Activated naive CD4-positive, alpha-beta T cell treated with anti-CD3 and anti-CD28 coated beads, Interleukin-2, amount 10 ng/mL, durations not matched to agents 7 days and 5 days (primary cell): ENCODE data around the gene NTNG1.
A peak's percentile ranks its signal among the peaks of the same experiment; 100 is the strongest.
"Not testable (repeated sequence)": the region's sequence is repeated elsewhere in the genome, so short reads cannot be mapped to it uniquely, and the experiment has no call there.

Experiments
- CTCF ChIA-PET: fragments of 350-600 bp; sonication (Branson Sonifier 250); formaldehyde crosslinking; loops from one replicate; lab custom pipeline; 2021; ENCODE audit warnings: antibody characterized with exemption; lab: Charles Lee
- DNase-seq: peaks from one replicate; pipeline ENCODE4 v3.0.0-alpha.2; 2020
- H3K27ac Mint-ChIP-seq: one replicate; pipeline ENCODE4 v1.8.0; 2021; ENCODE audit warnings: mild to moderate bottlenecking, moderate library complexity, mixed read lengths
- H3K27me3 Mint-ChIP-seq: one replicate; pipeline ENCODE4 v1.8.0; 2021; ENCODE audit warnings: mild to moderate bottlenecking, mixed read lengths
- H3K36me3 Mint-ChIP-seq: one replicate; pipeline ENCODE4 v1.8.0; 2021; ENCODE audit warnings: mixed read lengths
- H3K4me1 Mint-ChIP-seq: one replicate; pipeline ENCODE4 v1.8.0; 2021; ENCODE audit warnings: mixed read lengths
- H3K4me3 Mint-ChIP-seq: one replicate; pipeline ENCODE4 v1.8.0; 2021; ENCODE audit warnings: mild to moderate bottlenecking, moderate library complexity, mixed read lengths
- H3K9me3 Mint-ChIP-seq: one replicate; pipeline ENCODE4 v1.8.0; 2021; ENCODE audit warnings: mixed read lengths

The NTNG1 gene

GRCh38 chr1:107196973-107197562 lies 56.2 kb downstream of the NTNG1 start:
- Mint-ChIP-seq H3K4me1 (no peaks in the 10 kb centered on the region), H3K4me3 (no peak overlapping the region), H3K9me3 (no peaks in the 10 kb centered on the region), H3K27me3 (no peaks in the 10 kb centered on the region), H3K36me3 (no peaks in the 10 kb centered on the region), H3K27ac (no peak overlapping the region)
- CTCF ChIA-PET = interaction anchor here (1.2 kb wide), 1 partner anchor 11 kb away, joined by 4 read pairs; no protein-coding TSS in a partner anchor
- DNase-seq = peak; percentile 31

GRCh38 chr1:107198561-107198960 lies 57.7 kb downstream of the NTNG1 start:
- no peaks in the 10 kb centered on the region for H3K4me1 Mint-ChIP-seq
- no peak overlapping the region for H3K4me3 Mint-ChIP-seq
- H3K27ac Mint-ChIP-seq = no peak overlapping the region
- H3K36me3 Mint-ChIP-seq = no peaks in the 10 kb centered on the region
- no peak for DNase-seq
- CTCF ChIA-PET = no interaction called here
- H3K9me3 Mint-ChIP-seq = no peaks in the 10 kb centered on the region
- no peaks in the 10 kb centered on the region for H3K27me3 Mint-ChIP-seq

- H3K27me3 Mint-ChIP-seq = no peaks in the 10 kb centered on the region
- no peaks in the 10 kb centered on the region for H3K36me3 Mint-ChIP-seq
- H3K4me1 Mint-ChIP-seq = no peaks in the 10 kb centered on the region
- no peaks in the 10 kb centered on the region for H3K9me3 Mint-ChIP-seq
- CTCF ChIA-PET = no interaction called here
- no peak for DNase-seq
- H3K4me3 Mint-ChIP-seq = no peak overlapping the region
- H3K27ac Mint-ChIP-seq = no peak overlapping the region
Measured at GRCh38 chr1:107200631-107201030, 59.8 kb downstream of the NTNG1 start.

- no peaks in the 10 kb centered on the region for H3K27me3 Mint-ChIP-seq
- no peak overlapping the region for H3K4me3 Mint-ChIP-seq
- H3K36me3 Mint-ChIP-seq = no peaks in the 10 kb centered on the region
- no peaks in the 10 kb centered on the region for H3K9me3 Mint-ChIP-seq
- no peak for DNase-seq
- no peak overlapping the region for H3K27ac Mint-ChIP-seq
- no peaks in the 10 kb centered on the region for H3K4me1 Mint-ChIP-seq
- CTCF ChIA-PET = no interaction called here
Measured at GRCh38 chr1:107202007-107202406, 61.2 kb downstream of the NTNG1 start.

- DNase-seq = no peak
- CTCF ChIA-PET = no interaction called here
- Mint-ChIP-seq H3K4me3 (no peak overlapping the region), H3K27me3 (no peaks in the 10 kb centered on the region), H3K9me3 (no peaks in the 10 kb centered on the region), H3K4me1 (no peaks in the 10 kb centered on the region), H3K27ac (no peak overlapping the region), H3K36me3 (no peaks in the 10 kb centered on the region)
Measured at GRCh38 chr1:107213225-107213624, 72.4 kb downstream of the NTNG1 start.

GRCh38 chr1:107220036-107220435 lies 79.2 kb downstream of the NTNG1 start:
- H3K36me3 Mint-ChIP-seq = no peaks in the 10 kb centered on the region
- H3K4me3 Mint-ChIP-seq = no peak overlapping the region
- H3K9me3 Mint-ChIP-seq = no peaks in the 10 kb centered on the region
- CTCF ChIA-PET = no interaction called here
- no peak for DNase-seq
- no peaks in the 10 kb centered on the region for H3K27me3 Mint-ChIP-seq
- no peak overlapping the region for H3K27ac Mint-ChIP-seq
- H3K4me1 Mint-ChIP-seq = no peaks in the 10 kb centered on the region

- Mint-ChIP-seq H3K4me3 (no peak overlapping the region), H3K27me3 (no peaks in the 10 kb centered on the region), H3K4me1 (no peaks in the 10 kb centered on the region), H3K9me3 (no peaks in the 10 kb centered on the region), H3K36me3 (no peaks in the 10 kb centered on the region), H3K27ac (no peak overlapping the region)
- CTCF ChIA-PET = no interaction called here
- DNase-seq = no peak
Measured at GRCh38 chr1:107225706-107226105, 84.9 kb downstream of the NTNG1 start.

GRCh38 chr1:107228704-107229371 lies 88.0 kb downstream of the NTNG1 start:
- Mint-ChIP-seq H3K27me3 (no peaks in the 10 kb centered on the region), H3K36me3 (no peaks in the 10 kb centered on the region), H3K4me3 (no peak overlapping the region), H3K27ac (no peak overlapping the region), H3K9me3 (no peaks in the 10 kb centered on the region), H3K4me1 (no peaks in the 10 kb centered on the region)
- CTCF ChIA-PET = no interaction called here
- DNase-seq = no peak

GRCh38 chr1:107229711-107230110 lies 88.9 kb downstream of the NTNG1 start:
- Mint-ChIP-seq H3K4me3 (no peak overlapping the region), H3K27me3 (no peaks in the 10 kb centered on the region), H3K9me3 (no peaks in the 10 kb centered on the region), H3K36me3 (no peaks in the 10 kb centered on the region), H3K4me1 (no peaks in the 10 kb centered on the region), H3K27ac (no peak overlapping the region)
- no peak for DNase-seq
- CTCF ChIA-PET = no interaction called here

GRCh38 chr1:107230121-107230520 lies 89.3 kb downstream of the NTNG1 start:
- Mint-ChIP-seq H3K27ac (no peak overlapping the region), H3K36me3 (no peaks in the 10 kb centered on the region), H3K27me3 (no peaks in the 10 kb centered on the region), H3K9me3 (no peaks in the 10 kb centered on the region), H3K4me3 (no peak overlapping the region), H3K4me1 (no peaks in the 10 kb centered on the region)
- CTCF ChIA-PET = no interaction called here
- DNase-seq = no peak

GRCh38 chr1:107231291-107231690 lies 90.5 kb downstream of the NTNG1 start:
- peaks cover 6% of the 10 kb centered on the region for H3K9me3 Mint-ChIP-seq
- no peaks in the 10 kb centered on the region for H3K36me3 Mint-ChIP-seq
- no peak overlapping the region for H3K4me3 Mint-ChIP-seq
- CTCF ChIA-PET = no interaction called here
- H3K27ac Mint-ChIP-seq = no peak overlapping the region
- no peaks in the 10 kb centered on the region for H3K4me1 Mint-ChIP-seq
- DNase-seq = no peak
- no peaks in the 10 kb centered on the region for H3K27me3 Mint-ChIP-seq

- no peak overlapping the region for H3K27ac Mint-ChIP-seq
- DNase-seq = no peak
- H3K4me1 Mint-ChIP-seq = no peaks in the 10 kb centered on the region
- CTCF ChIA-PET = no interaction called here
- H3K36me3 Mint-ChIP-seq = no peaks in the 10 kb centered on the region
- no peaks in the 10 kb centered on the region for H3K27me3 Mint-ChIP-seq
- H3K4me3 Mint-ChIP-seq = no peak overlapping the region
- peaks cover 14% of the 10 kb centered on the region for H3K9me3 Mint-ChIP-seq
Measured at GRCh38 chr1:107232426-107232825, 91.6 kb downstream of the NTNG1 start.

GRCh38 chr1:107236760-107237159 lies 95.9 kb downstream of the NTNG1 start:
- peaks cover 21% of the 10 kb centered on the region for H3K9me3 Mint-ChIP-seq
- H3K36me3 Mint-ChIP-seq, H3K27me3 Mint-ChIP-seq, H3K27ac Mint-ChIP-seq, CTCF ChIA-PET, H3K4me3 Mint-ChIP-seq, DNase-seq, H3K4me1 Mint-ChIP-seq: not testable (repeated sequence)

GRCh38 chr1:107243461-107243860 lies 102.6 kb downstream of the NTNG1 start:
- Mint-ChIP-seq H3K4me1 (no peaks in the 10 kb centered on the region), H3K27me3 (peaks cover 4% of the 10 kb centered on the region), H3K27ac (no peak overlapping the region), H3K4me3 (no peak overlapping the region), H3K36me3 (no peaks in the 10 kb centered on the region), H3K9me3 (peaks cover 3% of the 10 kb centered on the region)
- CTCF ChIA-PET = no interaction called here
- DNase-seq = no peak

- CTCF ChIA-PET = no interaction called here
- no peak for DNase-seq
- Mint-ChIP-seq H3K4me1 (peaks cover 3% of the 10 kb centered on the region), H3K9me3 (no peaks in the 10 kb centered on the region), H3K4me3 (no peak overlapping the region), H3K36me3 (no peaks in the 10 kb centered on the region), H3K27ac (no peak overlapping the region), H3K27me3 (peaks cover 4% of the 10 kb centered on the region)
Measured at GRCh38 chr1:107244709-107245500, 104.1 kb downstream of the NTNG1 start.
